ENCODE results near the gene DPP7.

Gene DPP7

GRCh38 chr9:137110147-137110910 lies 4.2 kb downstream of the DPP7 start:
- no peak for DNase-seq

GRCh38 chr9:137109250-137110146 lies 5.0 kb downstream of the DPP7 start:
- no peak for DNase-seq

GRCh38 chr9:137108608-137109249 lies 5.8 kb downstream of the DPP7 start:
- no peak for DNase-seq

- DNase-seq, result no peak
These were observed 6.6 kb downstream of the DPP7 start for GRCh38 chr9:137107982-137108381.

GRCh38 chr9:137107312-137107921 lies 7.1 kb downstream of the DPP7 start:
- DNase-seq, result no peak

GRCh38 chr9:137106662-137107250 lies 7.8 kb downstream of the DPP7 start:
- DNase-seq, result no peak

- no peak for DNase-seq
These were observed 8.5 kb downstream of the DPP7 start for GRCh38 chr9:137105814-137106661.

- no peak for DNase-seq
These were observed 11.1 kb downstream of the DPP7 start for GRCh38 chr9:137103206-137103999.

GRCh38 chr9:137099231-137099630 lies 15.3 kb downstream of the DPP7 start:
- DNase-seq, result no peak

- no peak for DNase-seq
These were observed 16.6 kb downstream of the DPP7 start for GRCh38 chr9:137097761-137098462.

- no peak for DNase-seq
These were observed 17.6 kb downstream of the DPP7 start for GRCh38 chr9:137096785-137097546.

- no peak for DNase-seq
These were observed 18.6 kb downstream of the DPP7 start for GRCh38 chr9:137095664-137096517.

GRCh38 chr9:137089232-137089947 lies 25.1 kb downstream of the DPP7 start:
- DNase-seq, result peak; percentile 64

- no peak for DNase-seq
These were observed 26.4 kb downstream of the DPP7 start for GRCh38 chr9:137088121-137088520.

GRCh38 chr9:137087409-137087925 lies 27.1 kb downstream of the DPP7 start:
- DNase-seq, result no peak

- peak; percentile 94 for DNase-seq
These were observed 27.8 kb downstream of the DPP7 start, which contains the start of gene MAN1B1 for GRCh38 chr9:137086531-137087408. Gene MAN1B1, plus strand, starts transcription at chr9:137086985. Its CDS starts 15 bp downstream, at chr9:137087000.

Data from DMS 273 treated with DMSO at 0.1 percent for 48 hours (cell line).